HG03039 (cell line): ENCODE data around the gene LY6G6F.

Experiments
- ATAC-seq: cut with Tn5 transposase; IDR thresholded peaks from one replicate; pipeline ENCODE4 v1.9.1; 2021; ENCODE audit warnings: mild to moderate bottlenecking, moderate library complexity; ENCODE audit not compliant: unreplicated experiment

The LY6G6F gene

DNA sequence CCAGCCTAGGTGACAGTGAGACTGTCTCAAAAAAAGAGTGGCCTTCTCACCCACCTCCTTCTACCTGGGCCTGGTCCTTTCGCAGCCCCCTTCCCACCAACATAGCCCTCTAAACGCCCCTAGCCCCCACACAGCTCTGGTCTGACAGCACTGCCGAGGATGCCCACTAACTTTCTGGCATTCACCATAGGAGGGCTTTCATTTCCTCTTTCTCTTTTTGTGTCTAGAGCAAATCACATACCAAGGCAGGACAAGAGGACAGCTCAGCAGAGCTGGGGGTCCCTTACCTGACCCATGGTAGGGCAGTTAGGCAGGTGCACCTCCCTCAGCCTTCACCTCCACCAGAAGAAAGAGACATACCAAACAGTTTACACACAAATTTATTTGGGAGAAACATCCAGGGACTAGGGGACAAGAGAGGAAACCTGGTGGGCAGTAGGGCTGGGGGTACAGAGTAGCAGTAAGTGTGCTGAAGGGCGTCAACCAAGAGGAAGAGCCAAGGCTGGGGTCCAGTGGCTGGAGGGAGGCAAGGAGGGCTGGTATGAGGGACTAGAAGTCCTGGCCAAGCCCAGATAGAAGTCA, 30.3 kb upstream of the LY6G6F start:
- ATAC-seq = no peak

DNA sequence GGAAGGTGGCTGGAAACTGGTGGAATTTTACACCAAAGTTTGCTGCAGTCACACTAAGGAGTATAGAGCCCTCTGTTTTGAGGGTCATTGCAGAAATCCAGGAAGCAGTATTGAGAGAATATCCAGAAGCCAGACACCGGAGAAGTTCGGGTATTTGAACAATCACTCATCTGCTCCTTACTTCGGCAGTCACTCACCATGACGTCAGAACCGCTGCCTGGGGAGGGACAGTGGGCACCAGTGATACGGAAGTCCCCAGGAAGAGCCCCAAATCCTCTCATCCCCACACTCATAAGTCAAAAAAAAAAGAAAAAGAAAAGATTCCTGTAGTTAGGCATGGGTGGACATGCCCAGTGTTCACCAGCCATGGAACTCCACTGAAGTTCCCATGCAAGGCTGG, 29.8 kb upstream of the LY6G6F start:
- no peak for ATAC-seq

DNA sequence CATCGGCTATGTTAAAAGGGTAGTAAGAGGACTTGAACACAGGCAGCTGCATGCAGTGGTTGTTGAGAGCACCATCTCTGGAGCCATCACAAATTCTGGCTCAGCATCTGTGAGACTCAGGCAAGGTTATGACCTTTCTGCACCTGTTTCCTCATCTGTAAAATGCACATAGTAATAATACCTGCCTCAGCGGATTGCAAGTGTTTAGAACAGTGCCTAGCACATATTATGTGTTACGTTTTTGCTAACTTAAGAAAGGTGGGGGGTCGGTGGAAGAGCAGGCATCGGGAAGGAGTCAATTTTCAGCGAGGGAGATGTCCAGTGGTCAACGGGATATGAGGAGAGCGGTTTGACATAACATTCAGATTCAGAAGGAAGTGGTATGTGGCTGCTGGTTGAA, 28.7 kb upstream of the LY6G6F start:
- ATAC-seq = no peak

DNA sequence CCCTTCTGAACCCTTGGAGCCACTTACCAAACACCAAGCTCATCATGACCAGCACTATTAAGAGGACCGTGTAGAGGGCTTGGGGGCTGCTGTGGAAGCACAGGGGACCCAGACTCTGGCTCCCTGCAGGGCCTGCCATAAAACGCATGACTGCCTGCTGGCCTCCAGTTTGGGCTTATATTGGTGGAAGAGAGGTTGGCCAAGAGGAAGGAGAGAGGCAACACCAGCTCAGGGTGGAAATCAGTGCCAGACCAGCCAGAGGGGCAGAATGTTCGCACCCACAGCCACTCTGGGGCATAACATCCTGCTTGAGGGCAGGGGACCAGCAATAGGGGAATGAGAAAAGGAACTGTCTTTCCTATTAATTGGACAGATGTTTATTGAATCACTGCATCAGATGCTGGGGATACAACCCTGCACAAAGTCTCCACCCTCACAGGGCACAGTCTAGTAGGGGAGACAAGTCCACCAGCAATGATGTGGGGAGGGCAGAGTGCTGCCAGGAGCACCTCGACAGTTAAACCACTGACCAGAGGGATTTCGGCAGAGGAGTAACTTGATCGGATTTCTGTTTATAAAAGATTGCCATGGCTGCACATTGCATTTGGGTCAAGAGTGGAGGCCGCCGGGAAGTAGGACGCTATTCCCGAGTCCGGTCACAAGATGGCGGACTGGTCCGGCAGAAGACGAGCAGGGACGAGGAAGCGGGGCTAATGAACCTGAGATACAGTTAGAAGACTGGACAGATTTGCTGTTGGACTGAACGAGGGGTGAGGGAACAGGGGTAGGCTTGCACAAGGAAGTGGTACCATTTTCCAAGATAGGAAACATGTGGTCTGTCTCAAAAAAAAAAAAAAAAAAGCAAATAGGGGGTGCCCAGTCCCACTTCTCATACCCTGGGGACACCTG, 26.2 kb upstream of the LY6G6F start, which contains the start of gene LY6G5C:
LY6G5C (minus strand) TSS at position 842 of the 909 bp plus-strand sequence; CDS start at position 148, 694 bp downstream.
- no peak for ATAC-seq

DNA sequence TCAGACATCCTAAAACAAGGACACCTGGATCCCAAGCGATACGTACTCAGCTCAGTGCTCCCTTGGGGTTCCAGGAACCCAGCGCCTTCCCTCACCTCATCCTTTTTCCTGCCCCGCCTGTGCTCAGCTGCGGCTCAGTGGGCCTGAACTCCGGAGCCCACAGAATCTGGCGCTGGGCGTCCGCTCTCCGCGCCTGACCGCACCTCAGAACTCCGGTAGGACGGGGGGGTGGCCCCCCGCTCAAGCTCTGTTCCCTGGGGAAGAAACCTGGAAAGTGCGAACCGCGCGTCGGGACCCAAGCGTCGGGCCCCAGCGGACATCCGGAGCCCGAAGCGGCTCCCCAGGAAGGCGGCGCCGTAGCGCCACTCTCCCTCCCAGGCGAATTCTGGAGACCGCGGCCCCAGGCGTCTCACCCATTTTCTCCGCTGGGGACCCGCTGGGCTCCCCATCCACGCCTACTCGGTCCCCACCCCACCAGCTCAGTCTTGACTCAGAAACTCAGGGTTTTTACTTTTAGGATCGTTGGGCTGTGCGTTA, 25.5 kb upstream of the LY6G6F start:
- ATAC-seq = no peak

DNA sequence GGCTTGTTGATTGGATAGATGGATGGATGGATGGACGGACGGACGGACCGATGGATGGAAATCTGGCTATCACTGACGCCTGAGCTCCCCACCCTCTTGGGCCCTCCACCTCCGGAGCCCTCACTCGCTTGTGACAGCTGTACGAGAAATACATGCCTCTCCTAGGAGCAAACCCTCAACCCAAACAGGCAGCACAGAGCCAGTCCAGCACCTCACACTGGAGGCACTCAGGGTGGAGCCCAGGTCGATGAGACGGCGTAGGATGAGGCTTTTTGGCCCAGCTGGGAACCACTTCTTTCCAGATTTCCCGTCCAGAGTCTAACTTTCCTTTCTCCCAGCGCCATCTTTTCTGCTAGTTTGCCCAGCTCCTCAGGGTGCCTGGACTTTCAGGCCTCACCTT, 23.1 kb upstream of the LY6G6F start:
- no peak for ATAC-seq

GRCh38 chr6:31686483-31686882, 20.2 kb upstream of the LY6G6F start:
- no peak for ATAC-seq

DNA sequence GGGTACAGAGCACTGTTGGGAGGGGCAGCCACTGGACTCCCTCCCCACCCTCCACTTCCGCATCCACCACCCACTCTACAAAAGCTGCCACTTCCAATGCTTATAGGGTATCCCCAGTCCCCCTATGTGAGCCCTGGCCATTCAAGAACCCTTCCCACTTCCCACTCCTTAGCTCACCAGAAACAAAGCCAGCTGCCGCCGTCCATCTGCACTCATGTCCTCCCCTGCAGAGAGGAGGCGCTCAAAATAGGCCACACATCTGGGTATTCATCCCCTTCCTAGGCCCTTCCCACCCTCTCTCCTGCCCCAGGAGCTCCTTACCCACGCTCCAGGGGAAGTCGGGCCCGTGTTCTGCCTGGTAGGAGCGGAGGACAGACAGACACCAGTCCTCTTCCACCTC, 19.3 kb upstream of the LY6G6F start:
- no peak for ATAC-seq

GRCh38 chr6:31687860-31688693, 18.6 kb upstream of the LY6G6F start:
- no peak for ATAC-seq

GRCh38 chr6:31689249-31690110, 17.2 kb upstream of the LY6G6F start:
- no peak for ATAC-seq

GRCh38 chr6:31690231-31691077, 16.2 kb upstream of the LY6G6F start:
- ATAC-seq = no peak

DNA sequence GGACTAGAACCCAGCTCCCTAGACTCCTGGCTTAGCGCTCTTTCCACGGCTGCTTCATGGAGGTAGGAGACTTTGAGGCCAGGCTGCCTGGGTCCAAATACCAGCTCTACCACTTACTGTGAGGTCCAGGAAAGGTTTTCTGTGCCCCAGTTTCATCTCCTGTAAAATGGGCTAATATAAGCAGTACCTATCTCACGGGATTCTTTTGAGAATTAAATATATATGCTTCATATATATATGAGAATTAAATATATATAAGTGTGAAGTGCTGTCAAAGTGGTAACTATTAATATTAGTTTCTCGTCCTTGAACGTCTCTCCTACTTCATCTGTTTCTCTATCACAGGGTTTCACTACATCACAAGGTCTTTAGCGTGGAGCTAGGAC, 15.6 kb upstream of the LY6G6F start:
- no peak for ATAC-seq

DNA sequence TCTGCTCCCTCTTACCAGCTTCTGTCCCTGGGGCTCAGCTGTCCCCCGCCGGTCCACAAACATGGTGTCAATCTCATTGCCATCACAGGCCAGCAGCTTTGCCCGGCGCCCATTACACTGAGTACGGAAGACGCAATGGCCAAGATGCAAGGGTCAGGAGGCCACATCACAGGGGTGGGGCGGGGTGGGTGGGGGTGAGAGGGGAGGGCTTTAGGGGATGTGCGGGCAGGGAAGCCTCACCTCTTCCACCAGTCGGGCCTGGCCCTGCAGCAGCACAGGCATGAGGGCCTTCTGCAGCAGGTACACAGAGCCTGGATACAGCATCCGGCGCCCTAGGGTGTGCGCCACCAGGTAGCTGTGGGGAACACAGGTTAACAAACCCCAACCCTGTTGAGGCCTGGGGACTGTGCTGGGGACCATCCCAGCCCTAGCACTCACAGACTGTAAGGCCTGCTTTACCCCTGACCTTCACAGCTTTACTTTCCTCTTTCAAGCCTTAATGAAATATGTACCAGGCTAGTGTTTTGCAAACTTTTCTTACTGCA, 15.0 kb upstream of the LY6G6F start:
- ATAC-seq = no peak

DNA sequence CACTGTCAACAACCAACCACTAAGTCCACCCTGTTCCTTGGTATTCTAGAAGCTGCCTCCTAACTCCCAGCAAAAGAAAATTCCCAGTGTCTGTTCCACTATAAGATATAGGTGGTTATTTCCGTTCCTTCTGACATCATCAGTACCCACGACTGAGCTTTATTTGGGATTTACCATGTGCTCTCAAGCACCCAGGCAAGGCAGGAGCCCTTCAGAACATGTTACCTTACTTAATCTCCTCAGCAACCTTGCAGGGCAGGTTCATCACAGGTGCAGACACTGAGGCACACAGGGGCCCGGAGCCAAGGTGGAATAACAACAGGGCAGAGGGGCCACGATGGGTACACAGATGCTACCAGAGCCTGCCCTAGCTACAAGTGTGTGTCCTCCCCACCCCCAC, 14.3 kb upstream of the LY6G6F start:
- no peak for ATAC-seq

DNA sequence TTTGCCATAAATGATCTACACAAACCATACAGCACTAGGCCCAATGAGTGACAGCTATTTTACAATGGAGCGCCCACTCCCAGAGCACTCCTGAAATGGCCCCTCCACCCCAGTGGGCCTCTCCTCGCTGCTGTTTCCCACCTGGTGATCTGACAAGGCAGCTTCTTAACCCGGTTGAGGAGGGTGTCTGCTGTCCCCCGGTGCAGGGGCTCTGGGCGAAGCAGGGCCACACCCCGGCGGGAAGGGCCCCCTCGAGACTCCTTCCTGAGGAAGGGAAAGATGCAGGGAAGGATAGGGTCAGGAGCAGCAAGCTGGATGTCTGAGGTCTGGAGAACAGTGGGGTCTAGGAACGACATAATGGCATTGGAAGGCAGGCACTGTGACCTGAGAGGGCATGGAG, 13.8 kb upstream of the LY6G6F start:
- no peak for ATAC-seq

DNA sequence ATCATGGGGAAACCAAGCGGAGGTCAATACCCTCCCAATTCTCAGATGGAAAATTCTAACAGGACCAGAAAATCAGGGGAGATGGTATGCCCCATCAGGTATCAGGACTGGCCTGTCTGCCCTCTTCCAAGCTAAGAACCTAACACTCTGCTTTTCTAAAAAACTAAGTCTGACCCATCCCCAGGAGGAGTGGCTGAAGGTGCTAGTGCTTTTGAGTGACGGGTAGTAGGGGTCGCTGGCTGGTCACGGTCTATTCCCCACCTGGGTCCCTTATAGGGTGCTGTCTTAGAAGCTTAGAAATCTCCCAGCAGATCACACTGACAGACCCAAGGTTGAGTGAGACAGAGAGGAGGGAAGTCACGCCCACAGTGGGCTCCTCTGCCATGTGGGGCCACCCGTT, 13.1 kb upstream of the LY6G6F start:
- no peak for ATAC-seq

GRCh38 chr6:31697555-31697954, 9.1 kb upstream of the LY6G6F start:
- ATAC-seq = no peak

- ATAC-seq = no peak
Observed at GRCh38 chr6:31700740-31701401, 5.8 kb upstream of the LY6G6F start.
